Measurements from ENCODE around the gene TGFA.

TGFA gene

GRCh38 chr2:70460333-70460732, 93.3 kb downstream of the TGFA start:
- DNase-seq, result peak; percentile 3

GRCh38 chr2:70458661-70459060, 95.0 kb downstream of the TGFA start:
- DNase-seq, result no peak

DNA sequence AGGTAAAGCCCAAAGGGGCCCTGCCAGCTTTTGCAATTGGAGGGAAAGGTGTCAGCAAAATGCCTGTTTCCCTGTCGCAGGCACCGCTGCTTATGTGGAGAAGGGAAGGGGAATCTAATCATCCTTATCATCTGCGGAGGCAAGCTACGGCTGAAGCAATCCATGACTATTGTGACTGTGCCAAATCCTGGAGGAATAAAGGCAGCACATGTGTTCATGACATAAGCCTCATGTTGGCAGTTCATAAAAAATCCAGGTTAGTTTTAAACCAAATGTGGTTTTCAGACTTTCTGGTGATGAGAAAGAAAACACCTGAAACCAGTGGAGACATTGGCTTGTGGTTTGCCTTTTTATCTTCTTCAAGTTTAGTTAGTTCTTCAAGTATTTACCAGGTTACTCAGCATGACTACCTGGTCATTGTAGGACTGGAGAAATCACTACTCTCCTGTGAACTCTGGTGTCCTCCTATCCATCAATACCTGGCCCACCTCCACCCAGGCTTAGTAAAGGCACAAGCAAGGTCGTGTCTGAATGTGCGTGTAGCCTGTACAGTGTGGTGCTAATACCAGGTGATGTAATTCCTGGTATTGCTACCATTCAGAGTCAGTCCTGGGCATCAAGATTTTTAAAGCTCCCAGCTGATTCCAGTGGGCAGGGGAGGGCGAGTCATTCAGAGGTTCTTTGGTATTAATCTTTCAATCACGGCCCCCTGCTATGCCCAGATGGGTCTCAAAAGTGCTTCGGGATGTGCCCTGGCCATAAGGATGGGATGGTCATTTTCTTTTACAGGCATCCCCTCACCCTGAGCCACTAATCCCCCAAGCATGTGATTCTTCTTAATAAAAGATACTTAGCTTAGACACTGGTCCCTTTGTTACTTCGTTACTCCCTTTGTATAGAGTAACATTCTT, 96.8 kb downstream of the TGFA start:
- no peak for DNase-seq

DNA sequence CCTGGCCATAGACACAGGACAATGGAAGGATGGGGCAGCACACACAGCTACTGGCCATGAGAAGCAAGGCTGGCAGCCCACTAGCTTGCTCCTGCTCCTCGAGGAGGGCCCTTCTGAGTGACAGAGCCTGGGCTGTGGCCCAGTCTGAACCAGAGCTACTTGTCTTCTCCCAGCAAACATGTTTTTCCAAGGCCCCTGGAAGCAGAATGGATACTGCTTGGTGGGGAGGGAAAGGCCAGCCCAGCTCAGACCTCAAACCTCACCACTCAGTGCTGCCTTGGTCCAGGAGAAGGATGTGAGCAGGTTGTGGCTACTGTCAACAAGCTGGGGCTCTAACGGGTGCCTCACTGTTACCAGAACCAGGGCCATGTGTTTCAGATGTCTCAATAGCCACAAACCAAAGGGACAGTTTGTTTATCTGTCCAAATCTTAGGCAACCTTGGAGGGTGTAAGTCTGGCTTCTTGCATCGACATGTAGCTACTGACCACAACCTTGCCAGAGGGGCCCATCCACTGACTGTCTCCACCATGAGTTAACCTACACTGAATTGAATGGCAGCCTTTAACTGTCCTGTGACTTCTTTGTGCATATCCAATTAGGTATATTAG, 98.6 kb downstream of the TGFA start:
- no peak for DNase-seq

- no peak for DNase-seq
Observed at GRCh38 chr2:70450641-70451250, 102.9 kb downstream of the TGFA start.

DNA sequence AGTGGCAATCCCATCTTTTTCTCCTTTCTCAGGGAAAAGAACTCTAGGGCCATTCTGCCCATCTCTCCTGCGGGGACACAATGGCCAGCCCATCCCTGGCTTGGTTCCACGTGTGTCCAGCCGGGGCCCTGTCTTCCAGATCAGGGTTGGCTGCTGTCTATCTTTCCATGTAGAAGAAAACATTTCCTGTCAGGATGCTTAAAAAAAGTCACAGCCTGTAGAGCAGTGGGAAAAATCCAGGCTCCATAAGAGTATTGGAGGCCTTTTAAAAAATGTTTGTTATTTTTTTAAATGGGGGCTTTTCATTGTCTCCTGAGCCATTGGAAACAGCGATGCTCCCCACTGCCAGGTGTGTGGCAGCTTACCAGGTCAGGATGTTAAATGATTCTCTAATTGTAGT, 105.6 kb downstream of the TGFA start:
- no peak for DNase-seq

DNA sequence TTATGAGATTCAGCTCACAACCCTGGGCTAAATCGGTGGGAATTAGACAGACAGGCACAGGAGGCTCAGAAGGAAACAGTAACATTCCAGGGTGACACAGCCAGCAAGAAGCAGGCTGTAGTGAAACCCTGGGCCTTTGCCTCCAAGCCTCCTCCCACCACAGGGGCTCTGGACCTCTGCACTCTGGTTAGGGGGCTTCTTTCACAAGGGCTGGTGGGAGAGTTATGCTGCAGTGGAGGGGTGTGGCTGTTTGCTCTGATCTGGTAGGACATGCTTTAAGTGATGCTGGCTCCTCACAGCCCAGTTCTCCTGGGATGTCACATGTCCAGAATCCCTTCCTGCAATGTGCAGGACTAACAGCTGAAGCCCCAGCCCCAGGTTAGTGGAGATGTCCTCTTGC, 109.9 kb downstream of the TGFA start:
- no peak for DNase-seq

GRCh38 chr2:70443078-70443465, 110.6 kb downstream of the TGFA start:
- no peak for DNase-seq

DNA sequence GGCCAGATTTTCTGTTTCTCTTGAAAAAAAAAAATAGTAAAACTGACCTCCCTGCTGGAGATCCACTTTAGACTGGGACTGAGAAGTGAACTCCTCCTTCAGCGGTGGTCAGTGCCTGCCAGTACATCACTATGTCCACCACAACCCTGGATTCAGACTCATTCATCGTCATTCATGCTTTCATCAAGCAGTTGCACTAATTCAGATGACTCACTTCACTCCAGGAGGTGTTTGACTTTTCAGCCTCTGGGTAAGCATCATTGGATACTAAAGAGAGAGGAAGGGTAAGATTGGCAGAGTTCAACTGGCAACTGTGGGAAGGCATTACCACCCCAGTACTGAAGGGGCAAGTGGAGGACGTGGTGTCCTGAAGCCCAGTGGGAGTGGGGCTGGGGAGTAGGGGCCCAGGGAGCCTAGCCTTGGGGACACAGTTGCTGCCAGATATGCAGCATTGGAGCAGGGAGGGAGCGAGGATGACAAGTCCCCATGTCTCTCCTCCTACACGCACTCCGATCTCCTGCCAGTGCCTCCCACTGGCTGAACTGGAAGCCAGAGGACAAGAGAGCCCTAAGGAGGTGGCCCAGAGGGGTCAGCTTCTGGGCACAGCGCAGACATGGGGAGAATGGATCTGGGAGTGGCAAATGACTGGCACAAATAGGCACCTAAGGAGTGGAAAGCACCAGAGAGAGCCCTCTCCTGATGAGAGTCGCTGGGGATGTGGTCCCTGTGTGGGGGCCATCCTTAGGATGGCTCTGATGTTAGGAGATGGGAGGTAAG, 111.1 kb downstream of the TGFA start:
- no peak for DNase-seq

DNA sequence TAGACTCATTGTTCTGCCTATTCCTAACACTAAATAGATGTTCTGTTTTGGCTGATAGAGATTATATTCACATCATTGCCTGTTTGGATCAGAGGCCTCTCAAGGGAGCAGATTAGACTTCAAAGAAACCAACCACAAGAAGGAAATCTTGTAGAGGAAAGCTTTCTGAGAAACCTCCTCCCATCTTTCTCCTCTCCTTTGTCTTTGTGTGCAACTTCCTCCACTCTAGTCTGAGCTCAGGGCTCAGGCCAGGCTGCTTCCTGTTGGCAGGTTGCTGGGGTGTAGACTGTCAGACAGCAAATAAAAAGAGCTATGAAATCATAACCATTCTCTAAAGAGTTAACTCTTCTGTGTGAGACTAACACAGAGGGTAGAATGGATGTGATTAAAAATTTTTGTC, 113.0 kb downstream of the TGFA start:
- no peak for DNase-seq

DNA sequence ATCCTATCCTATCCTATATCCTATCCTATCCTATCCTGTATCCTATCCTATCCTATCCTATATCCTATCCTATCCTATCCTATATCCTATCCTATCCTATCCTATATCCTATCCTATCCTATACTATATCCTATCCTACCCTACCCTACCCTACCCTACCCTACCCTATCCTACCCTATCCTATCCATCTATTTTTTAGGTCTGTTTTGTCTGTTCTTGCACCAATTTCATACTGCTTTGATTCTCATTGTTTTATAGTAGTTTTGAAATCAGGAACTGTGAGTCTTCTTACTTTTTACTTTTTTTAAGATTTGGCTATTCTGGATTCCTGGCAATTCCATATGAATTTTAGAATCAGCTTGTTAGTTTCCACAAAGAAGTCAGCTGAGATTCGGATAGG, 118.5 kb downstream of the TGFA start:
- no peak for DNase-seq

DNA sequence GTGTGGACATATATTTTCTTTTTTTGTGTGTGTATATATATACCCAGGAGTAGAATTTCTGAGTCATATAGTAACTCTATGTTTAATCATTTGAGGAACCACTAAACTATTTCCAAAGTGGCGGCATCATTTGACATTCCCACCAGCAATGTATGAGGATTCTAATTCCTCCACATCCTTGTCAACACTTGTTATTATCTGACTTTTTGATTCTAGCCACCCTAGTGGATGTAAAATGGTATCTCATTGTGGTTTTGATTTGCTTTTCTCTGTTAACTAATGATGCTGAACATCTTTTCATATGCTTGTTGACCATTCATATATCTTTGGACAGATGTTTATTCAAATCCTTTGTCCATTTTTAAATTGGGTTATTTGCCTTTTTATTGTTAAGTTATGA, 120.3 kb downstream of the TGFA start:
- no peak for DNase-seq

DNA sequence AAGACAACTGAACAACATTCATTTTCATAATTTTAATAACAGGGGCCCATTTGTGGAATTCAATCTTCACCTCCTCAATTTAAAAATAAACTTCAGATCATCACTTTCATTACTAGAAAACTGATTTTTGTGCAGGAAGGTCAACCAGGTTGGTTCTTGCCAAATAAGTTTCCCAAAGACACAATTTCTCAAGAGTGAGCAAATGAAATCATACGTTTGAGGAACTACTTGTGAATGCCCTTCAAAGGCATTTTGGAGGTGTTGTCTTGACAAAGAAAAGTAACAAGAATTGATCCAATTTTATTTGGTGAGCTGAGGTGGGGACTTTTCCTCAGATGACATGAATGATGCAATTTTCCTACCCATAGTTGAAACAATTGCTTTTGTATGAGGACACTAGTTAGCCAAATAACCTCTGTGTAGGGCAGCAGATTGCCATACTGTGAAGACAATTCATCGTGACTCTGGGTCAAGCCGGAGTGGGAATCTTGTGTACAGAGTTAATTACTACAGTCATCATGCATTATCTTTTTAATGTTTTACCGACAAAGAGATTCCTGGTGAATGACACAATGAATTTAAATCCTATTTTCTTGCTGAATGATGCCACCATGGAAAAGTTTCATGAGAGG, 121.8 kb downstream of the TGFA start:
- no peak for DNase-seq

DNA sequence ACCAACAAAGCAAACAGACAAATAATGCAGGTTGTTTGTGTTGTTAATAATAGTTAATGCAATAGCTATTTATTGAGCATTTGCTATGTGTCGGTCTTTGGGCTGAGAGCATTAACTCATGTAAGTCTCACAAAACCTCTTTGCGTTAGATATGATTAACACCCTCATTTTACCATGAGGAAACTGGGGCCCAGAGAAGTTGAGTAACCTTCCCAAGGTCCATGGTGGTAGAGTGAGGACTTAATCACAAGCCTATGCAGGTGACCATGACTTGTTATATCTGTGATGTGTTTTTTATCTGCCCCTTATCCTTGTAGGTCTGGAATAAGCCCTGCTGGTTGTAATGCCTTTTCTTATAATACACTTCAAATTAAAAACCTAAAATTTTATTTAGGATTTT, 127.3 kb downstream of the TGFA start:
- DNase-seq, result no peak

GRCh38 chr2:70425682-70426301, 127.8 kb downstream of the TGFA start:
- DNase-seq, result no peak

DNA sequence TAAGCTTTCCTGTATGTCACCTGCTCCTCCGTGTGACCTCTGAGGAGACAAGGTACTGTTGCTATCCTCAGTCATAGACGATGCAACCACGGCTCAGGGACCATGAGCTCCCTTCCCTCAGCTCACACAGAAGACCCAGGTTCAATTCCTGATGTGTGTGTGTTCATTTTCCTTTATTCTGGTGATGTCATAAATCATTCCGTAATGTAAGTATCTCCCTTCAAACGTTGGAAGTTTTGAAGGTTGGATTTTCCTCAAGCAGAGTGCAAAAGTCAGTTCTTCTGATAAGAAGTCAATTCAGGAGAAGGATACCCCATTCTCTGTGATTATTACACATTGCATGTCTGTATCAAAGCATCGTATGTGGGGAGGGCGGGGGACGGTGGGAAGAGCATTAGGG, 132.9 kb downstream of the TGFA start:
- no peak for DNase-seq

- DNase-seq, result no peak
Observed at GRCh38 chr2:70420143-70420542, 133.5 kb downstream of the TGFA start.

DNA sequence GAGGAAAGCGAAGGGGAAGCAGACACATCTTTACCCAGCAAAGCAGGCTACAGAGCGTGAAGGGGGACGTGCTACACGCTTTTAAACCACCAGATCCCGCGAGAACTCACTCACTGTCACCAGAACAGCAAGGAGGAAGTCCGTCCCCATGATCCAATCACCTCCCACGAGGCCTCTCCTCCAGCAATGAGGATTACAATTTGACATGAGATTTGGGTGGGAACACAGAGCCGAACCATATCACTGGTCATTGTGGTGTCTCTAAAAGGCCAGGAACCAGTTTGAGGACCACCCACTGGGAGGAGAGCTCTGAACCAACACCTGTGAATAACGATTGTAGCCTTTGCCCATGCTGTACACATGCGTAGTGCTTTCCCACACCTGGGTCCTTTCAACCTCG, 135.1 kb downstream of the TGFA start:
- no peak for DNase-seq

- no peak for DNase-seq
Observed at GRCh38 chr2:70417011-70417410, 136.6 kb downstream of the TGFA start.

GRCh38 chr2:70412294-70413070, 141.1 kb downstream of the TGFA start:
- DNase-seq, result no peak

GRCh38 chr2:70411483-70412125, 142.0 kb downstream of the TGFA start:
- no peak for DNase-seq

Data from NCI-H69 (cell line).